Endothelial cell of hepatic sinusoid (primary cell): ENCODE data around the gene MYMX.

Experiments
- in situ Hi-C: cut with HindIII; loops from 2 replicates; pipeline ENCODE4 v1.10.0; 2017; ENCODE audit warnings: low sequenced_read_pairs

The MYMX gene

GRCh38 chr6:44247338-44248302, 30.9 kb downstream of the MYMX start:
- in situ Hi-C loops: no loop called here

GRCh38 chr6:44248579-44248978, 31.9 kb downstream of the MYMX start:
- in situ Hi-C loops: no loop called here

GRCh38 chr6:44249082-44249748, 32.5 kb downstream of the MYMX start:
- in situ Hi-C loops: no loop called here

- in situ Hi-C loops: no loop called here
These were observed 33.5 kb downstream of the MYMX start for GRCh38 chr6:44250067-44250717.

- in situ Hi-C loops: no loop called here
These were observed 34.0 kb downstream of the MYMX start for GRCh38 chr6:44250718-44251123.

- in situ Hi-C loops: no loop called here
These were observed 35.1 kb downstream of the MYMX start for GRCh38 chr6:44251576-44252524.

GRCh38 chr6:44253307-44254101, 36.8 kb downstream of the MYMX start:
- in situ Hi-C loops: no loop called here

- in situ Hi-C loops: loop anchor here (5.0 kb wide), 1 partner anchor 102 kb away; no protein-coding TSS in a partner anchor
These were observed 37.7 kb downstream of the MYMX start for GRCh38 chr6:44254191-44255104.

GRCh38 chr6:44255105-44255808, 38.5 kb downstream of the MYMX start:
- in situ Hi-C loops: loop anchor here (5.0 kb wide), 1 partner anchor 103 kb away; no protein-coding TSS in a partner anchor

- in situ Hi-C loops: loop anchor here (5.0 kb wide), 1 partner anchor 104 kb away; no protein-coding TSS in a partner anchor
These were observed 39.4 kb downstream of the MYMX start for GRCh38 chr6:44255871-44256774.

GRCh38 chr6:44256775-44257024, 40.0 kb downstream of the MYMX start:
- in situ Hi-C loops: loop anchor here (5.0 kb wide), 1 partner anchor 104 kb away; no protein-coding TSS in a partner anchor

GRCh38 chr6:44257025-44257752, 40.5 kb downstream of the MYMX start, which contains the start of gene SLC35B2:
SLC35B2 (minus strand) TSS chr6:44257528; CDS start chr6:44257410, 118 bp downstream.
- in situ Hi-C loops: loop anchor here (5.0 kb wide), 1 partner anchor 105 kb away; no protein-coding TSS in a partner anchor

GRCh38 chr6:44257753-44258324, 41.1 kb downstream of the MYMX start:
- in situ Hi-C loops: loop anchor here (5.0 kb wide), 1 partner anchor 106 kb away; no protein-coding TSS in a partner anchor

GRCh38 chr6:44258325-44258863, 41.7 kb downstream of the MYMX start:
- in situ Hi-C loops: loop anchor here (5.0 kb wide), 1 partner anchor 106 kb away; no protein-coding TSS in a partner anchor

- in situ Hi-C loops: loop anchor here (5.0 kb wide), 1 partner anchor 107 kb away; no protein-coding TSS in a partner anchor
These were observed 42.2 kb downstream of the MYMX start for GRCh38 chr6:44258921-44259320.
